Naive thymus-derived CD8-positive, alpha-beta T cell (primary cell): ENCODE data around the gene KLHL25. TPM values are rescaled to one million over a fixed set of nuclear protein-coding genes. Genes with fewer than 3 reads are reported as not detected.

Experiments used
- ATAC-seq, 2 donors: fragments of 150-1000 bp; cut with Tn5 transposase in 1 of 2; sonication (Bioruptor Pico), chemical (Tn5 transposase) in 1 of 2; 1 replicate in 1 of 2; 2 replicates in 1 of 2; pipeline ENCODE4 v1.10.0; 2021; ENCODE audit warnings: mild to moderate bottlenecking in 2 of 2, moderate library complexity in 2 of 2
- POLR2A ChIA-PET: fragments of 350-600 bp; sonication (Branson Sonifier 250); formaldehyde crosslinking; loops from one replicate; lab custom pipeline; 2021; ENCODE audit warnings: antibody characterized with exemption; lab: Charles Lee
- DNase-seq, 10 donors: peaks; one replicate each; pipeline versions ENCODE4 v3.0.0 to v3.0.0-alpha.2; 2020 to 2022
- H3K27ac Mint-ChIP-seq, 10 donors: one replicate each; pipeline ENCODE4 v1.8.0; 2020 to 2022; ENCODE audit warnings: mild to moderate bottlenecking in 10 of 10, mixed read lengths in 10 of 10, moderate library complexity in 4 of 10, inconsistent platforms in 1 of 10
- H3K27me3 Mint-ChIP-seq, 5 donors: one replicate each; pipeline ENCODE4 v1.8.0; 2021 to 2022; ENCODE audit warnings: mixed read lengths in 5 of 5
- H3K36me3 Mint-ChIP-seq, 3 donors: one replicate each; pipeline ENCODE4 v1.8.0; 2020 to 2022; ENCODE audit warnings: mixed read lengths in 3 of 3, mild to moderate bottlenecking in 2 of 3, inconsistent platforms in 1 of 3
- H3K4me1 Mint-ChIP-seq, 4 donors: one replicate each; pipeline ENCODE4 v1.8.0; 2021 to 2022; ENCODE audit warnings: mixed read lengths in 4 of 4
- H3K4me3 Mint-ChIP-seq, 10 donors: one replicate each; pipeline ENCODE4 v1.8.0; 2020 to 2022; ENCODE audit warnings: mild to moderate bottlenecking in 10 of 10, mixed read lengths in 10 of 10, moderate library complexity in 6 of 10, inconsistent platforms in 1 of 10
- H3K9me3 Mint-ChIP-seq, 9 donors: one replicate each; pipeline ENCODE4 v1.8.0; 2020 to 2022; ENCODE audit warnings: mixed read lengths in 9 of 9, mild to moderate bottlenecking in 3 of 9, inconsistent platforms in 1 of 9, moderate library complexity in 1 of 9
- microRNA-seq: library from miRNA; unstranded; fragments of <30 nt; microRNA quantifications from one replicate; pipeline ENCODE4 v1.2.0, GENCODE V29; 2022; ENCODE audit warnings: borderline microRNAs expressed
- polyA plus RNA-seq, 3 donors: library from polyadenylated mRNA; unstranded; fragments of 300-500 nt; fragmentation: Illumina TruSeq; gene quantifications; one replicate each; pipeline ENCODE4 v1.2.3, GENCODE V29; 2021
- total RNA-seq, 8 experiments: library from RNA in 2 of 8; stranded (reverse) in 2 of 8; gene quantifications; one replicate each; pipeline ENCODE4 v1.2.3 and lab custom pipeline; 2021 to 2026

KLHL25 gene
- total and polyA plus RNA-seq, 5 experiments from 2014 or later, result 1.0 to 7.5 (median 1.8) TPM

DNA sequence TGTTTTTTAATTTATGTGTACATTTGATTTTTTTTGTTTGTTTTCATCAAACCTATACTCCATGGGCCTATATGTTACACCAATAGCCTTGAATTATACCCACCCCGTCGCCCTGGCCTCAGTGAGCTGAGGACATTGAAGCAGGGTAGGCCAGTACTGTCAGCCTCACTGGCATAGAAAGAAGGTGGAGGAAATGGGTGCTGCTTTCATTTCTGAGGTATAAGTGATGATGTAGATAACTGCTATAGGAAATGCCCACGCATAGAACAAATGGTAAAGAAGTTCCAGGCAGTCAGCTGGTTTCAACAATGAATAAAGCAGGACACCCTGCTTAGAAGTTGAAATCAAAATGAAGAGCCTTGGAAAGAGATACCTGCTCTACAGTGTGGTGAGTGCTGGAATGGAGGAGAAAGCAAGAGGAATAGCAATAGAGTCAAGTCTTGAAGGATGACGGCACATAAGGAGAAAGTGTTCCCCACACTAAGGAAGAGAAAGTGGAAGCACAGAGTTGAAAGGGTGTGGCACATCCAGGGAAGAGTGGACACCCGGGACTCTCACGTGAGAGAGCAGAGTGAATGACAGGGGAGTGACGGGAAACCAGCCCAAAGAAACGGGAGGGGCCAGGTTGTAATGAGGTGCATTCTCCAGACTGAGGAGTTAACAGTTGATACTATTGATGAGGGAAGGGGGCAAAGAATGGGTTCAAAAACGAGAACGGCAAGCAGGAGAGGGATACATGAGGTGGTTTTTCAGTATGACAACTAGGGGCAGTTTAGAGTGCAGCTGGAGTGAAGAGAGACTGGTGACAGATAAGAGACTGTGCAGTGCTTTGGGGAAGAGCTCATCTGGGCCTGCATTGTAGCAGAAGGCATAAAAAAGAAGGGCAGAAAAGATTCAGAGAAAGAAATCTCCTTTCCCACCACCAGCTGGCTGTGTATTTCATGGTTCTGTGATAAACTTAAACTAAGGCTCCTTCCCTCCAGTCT lies 70.5 kb downstream of the KLHL25 start:
- POLR2A ChIA-PET, result no interaction called here
- DNase-seq, result no peak
- H3K9me3 Mint-ChIP-seq, result no peaks in the 10 kb centered on the region
- ATAC-seq, result peak in 1 of 2 donors; percentile 40
- no peaks in the 10 kb centered on the region for H3K27me3 Mint-ChIP-seq
- peaks cover 4 to 99% (median 34%) of the 10 kb centered on the region in 3 donors for H3K36me3 Mint-ChIP-seq
- H3K27ac Mint-ChIP-seq, result peak overlapping the region; percentile 72 to 96 (median 87)
- H3K4me1 Mint-ChIP-seq, result peaks cover 11 to 18% (median 15%) of the 10 kb centered on the region in 4 donors
- H3K4me3 Mint-ChIP-seq, result peak overlapping the region in 4 of 10 donors; percentile 9 to 55 (median 38)

GRCh38 chr15:85722374-85723152 lies 72.2 kb downstream of the KLHL25 start:
- H3K4me1 Mint-ChIP-seq, result peaks cover 11 to 20% (median 16%) of the 10 kb centered on the region in 4 donors

GRCh38 chr15:85718981-85719380 lies 75.7 kb downstream of the KLHL25 start:
- POLR2A ChIA-PET, result interaction anchor here (0.6 kb wide), 1 partner anchor 183 kb away, joined by 3 read pairs; no protein-coding TSS in a partner anchor
- H3K4me1 Mint-ChIP-seq, result peaks cover 12 to 24% (median 15%) of the 10 kb centered on the region in 4 donors

More at GRCh38 chr15:85722374-85723152, 72.2 kb downstream of the KLHL25 start:
- Mint-ChIP-seq H3K9me3 (no peaks in the 10 kb centered on the region), H3K27ac (peak overlapping the region; percentile 10 to 89 (median 74)), H3K4me3 (no peak overlapping the region), H3K27me3 (no peaks in the 10 kb centered on the region), H3K36me3 (peaks cover 4 to 99% (median 42%) of the 10 kb centered on the region in 3 donors)
- POLR2A ChIA-PET, result no interaction called here
- ATAC-seq (no peak), DNase-seq (no peak)

GRCh38 chr15:85718271-85718971 lies 76.3 kb downstream of the KLHL25 start:
- Mint-ChIP-seq H3K27me3 (no peaks in the 10 kb centered on the region), H3K4me3 (peak overlapping the region in 1 of 10 donors; percentile 56), H3K36me3 (peaks cover 5 to 99% (median 28%) of the 10 kb centered on the region in 3 donors), H3K27ac (peak overlapping the region; percentile 27 to 81 (median 62)), H3K9me3 (no peaks in the 10 kb centered on the region), H3K4me1 (peaks cover 12 to 23% (median 16%) of the 10 kb centered on the region in 4 donors)
- no peak for DNase-seq
- ATAC-seq, result no peak
- POLR2A ChIA-PET, result no interaction called here

More at GRCh38 chr15:85718981-85719380, 75.7 kb downstream of the KLHL25 start:
- H3K27ac Mint-ChIP-seq, result peak overlapping the region; percentile 27 to 81 (median 70)
- no peak for DNase-seq
- H3K36me3 Mint-ChIP-seq, result peaks cover under 1 to 98% (median 31%) of the 10 kb centered on the region in 3 donors
- no peak overlapping the region for H3K4me3 Mint-ChIP-seq
- no peaks in the 10 kb centered on the region for H3K9me3 Mint-ChIP-seq
- no peaks in the 10 kb centered on the region for H3K27me3 Mint-ChIP-seq
- ATAC-seq, result no peak

GRCh38 chr15:85717212-85717611 lies 77.5 kb downstream of the KLHL25 start:
- Mint-ChIP-seq H3K27me3 (no peaks in the 10 kb centered on the region), H3K4me3 (no peak overlapping the region), H3K36me3 (peaks cover 5 to 99% (median 27%) of the 10 kb centered on the region in 3 donors), H3K9me3 (no peaks in the 10 kb centered on the region), H3K4me1 (peaks cover 9 to 26% (median 16%) of the 10 kb centered on the region in 4 donors), H3K27ac (peak overlapping the region in 9 of 10 donors; percentile 6 to 86 (median 68))
- POLR2A ChIA-PET, result no interaction called here
- DNase-seq (no peak), ATAC-seq (no peak)

GRCh38 chr15:85716261-85716660 lies 78.5 kb downstream of the KLHL25 start:
- Mint-ChIP-seq H3K27me3 (no peaks in the 10 kb centered on the region), H3K4me1 (peaks cover 14 to 35% (median 20%) of the 10 kb centered on the region in 4 donors), H3K36me3 (peaks cover 5 to 99% (median 27%) of the 10 kb centered on the region in 3 donors), H3K9me3 (no peaks in the 10 kb centered on the region), H3K27ac (peak overlapping the region in 8 of 10 donors; percentile 14 to 86 (median 72)), H3K4me3 (no peak overlapping the region)
- DNase-seq (no peak), ATAC-seq (no peak)
- POLR2A ChIA-PET, result no interaction called here

- ATAC-seq, result no peak
- Mint-ChIP-seq H3K36me3 (peaks cover 5 to 89% (median 12%) of the 10 kb centered on the region in 3 donors), H3K27me3 (no peaks in the 10 kb centered on the region), H3K9me3 (no peaks in the 10 kb centered on the region), H3K27ac (peak overlapping the region; percentile 22 to 91 (median 60)), H3K4me1 (peaks cover 20 to 59% (median 45%) of the 10 kb centered on the region in 4 donors), H3K4me3 (no peak overlapping the region)
- DNase-seq, result no peak
- POLR2A ChIA-PET, result interaction anchor here (0.7 kb wide), 1 partner anchor 997 kb away, joined by 3 read pairs; no protein-coding TSS in a partner anchor
Measured at GRCh38 chr15:85711580-85712192, 83.0 kb downstream of the KLHL25 start.

DNA sequence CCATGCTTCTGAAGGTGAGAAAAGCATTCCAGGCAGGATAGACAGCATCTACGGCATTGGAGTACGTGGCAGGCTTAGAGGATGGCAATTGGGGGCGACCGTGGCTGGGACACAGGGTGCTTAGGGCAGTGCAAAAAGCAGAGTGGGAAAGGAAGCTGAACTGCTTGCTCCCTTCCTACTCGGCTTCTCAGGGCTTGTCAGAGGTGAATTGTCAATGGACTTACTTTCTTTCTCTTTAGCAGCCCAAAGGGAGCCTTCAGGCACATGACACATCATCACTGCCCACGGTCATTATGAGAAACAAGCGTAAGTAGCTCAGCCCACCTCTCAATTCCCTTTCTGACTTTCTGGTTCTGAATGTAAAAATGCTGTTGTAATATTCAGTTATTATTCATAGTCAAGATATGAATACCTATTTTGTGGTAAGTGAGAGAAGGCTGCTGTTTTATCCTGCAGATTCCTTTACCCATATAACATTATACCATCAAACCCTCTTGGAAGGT lies 84.3 kb downstream of the KLHL25 start:
- peak overlapping the region in 9 of 10 donors; percentile 38 to 95 (median 82) for H3K27ac Mint-ChIP-seq
- no peaks in the 10 kb centered on the region for H3K9me3 Mint-ChIP-seq
- POLR2A ChIA-PET, result no interaction called here
- peaks cover 26 to 66% (median 53%) of the 10 kb centered on the region in 4 donors for H3K4me1 Mint-ChIP-seq
- no peaks in the 10 kb centered on the region for H3K27me3 Mint-ChIP-seq
- ATAC-seq (no peak), DNase-seq (no peak)
- H3K4me3 Mint-ChIP-seq, result no peak overlapping the region
- peaks cover 5 to 79% (median 8%) of the 10 kb centered on the region in 3 donors for H3K36me3 Mint-ChIP-seq

Small RNA genes lying within 50 kb of the gene (microRNA-seq; reads per million reads assigned to microRNA genes)
- not detected for gene MIR1276
- not detected for gene MIR548AP
